HTR-8/SVneo (cell line): Measurements from ENCODE around the gene PDSS1.

Experiments
- DNase-seq: peaks from one replicate; pipeline ENCODE4 v3.0.0; 2011; ENCODE audit warnings: low spot score, mixed read lengths; ENCODE audit not compliant: insufficient read length
- FAIRE-seq: peaks from 2 replicates; lab custom pipeline; 2011; peaks lifted over from hg19 to GRCh38; lab: Jason Lieb, UNC

Gene PDSS1

GRCh38 chr10:26733750-26734568, 36.5 kb downstream of the PDSS1 start:
- no peak for FAIRE-seq
- DNase-seq, result no peak

- no peak for DNase-seq
- FAIRE-seq, result no peak
Observed at GRCh38 chr10:26735435-26735834, 37.9 kb downstream of the PDSS1 start.

- DNase-seq (no peak), FAIRE-seq (no peak)
Observed at GRCh38 chr10:26737730-26738129, 40.2 kb downstream of the PDSS1 start.

DNA sequence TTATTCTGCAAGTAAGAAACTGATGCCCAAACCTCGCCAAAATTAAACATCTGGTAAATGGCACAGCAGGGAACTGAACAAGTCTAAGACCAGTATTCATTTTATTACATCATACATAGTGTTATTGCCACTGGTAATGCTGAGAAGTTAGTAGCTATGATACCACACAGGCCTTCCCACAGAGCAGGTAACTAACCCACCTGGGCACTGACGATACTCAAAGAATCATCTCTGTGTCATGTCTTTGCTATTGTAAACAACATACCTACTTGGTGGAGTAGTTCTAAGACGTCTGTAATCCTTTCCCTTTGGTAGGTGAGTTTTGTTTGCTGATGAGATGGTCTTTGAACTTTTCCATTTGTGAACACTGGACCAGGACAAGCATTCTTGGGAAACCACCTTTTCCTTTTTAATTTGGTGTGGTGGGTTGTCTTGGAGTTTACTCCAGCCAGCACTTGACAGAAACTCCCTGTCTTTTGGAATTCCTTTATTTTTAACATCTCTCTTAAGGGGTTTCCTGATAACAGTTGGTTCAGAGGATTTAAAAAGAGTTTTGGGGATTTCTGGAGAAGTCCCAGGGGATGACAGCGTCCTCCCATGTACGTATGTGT, 40.9 kb downstream of the PDSS1 start:
- DNase-seq (no peak), FAIRE-seq (no peak)

DNA sequence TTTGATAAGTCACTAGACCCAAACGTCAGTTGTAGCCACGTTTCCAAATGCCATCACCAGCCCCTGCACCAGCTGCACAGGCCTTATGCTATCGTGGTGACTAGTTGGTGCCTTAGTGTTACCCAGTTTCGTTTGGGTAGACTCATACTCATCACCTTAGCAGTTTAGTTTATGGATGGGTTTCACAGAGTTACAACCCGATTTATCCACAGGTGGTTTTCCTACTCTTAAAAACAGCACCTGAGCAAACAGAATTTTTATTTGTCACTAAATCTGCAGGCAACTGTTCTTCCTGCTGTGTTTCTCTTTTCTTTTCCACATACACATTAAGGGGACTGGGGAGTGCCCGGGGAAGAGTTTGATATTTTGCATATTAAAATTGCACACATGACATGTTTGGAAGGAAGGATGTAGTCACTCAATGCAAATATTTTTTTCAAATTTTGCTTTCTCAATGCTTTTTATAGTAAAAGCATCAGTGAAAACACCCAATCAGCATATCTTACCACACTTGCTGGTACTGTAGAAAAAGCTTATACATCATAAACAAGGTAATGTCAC, 41.6 kb downstream of the PDSS1 start:
- DNase-seq (no peak), FAIRE-seq (no peak)

- FAIRE-seq (no peak), DNase-seq (no peak)
Observed at GRCh38 chr10:26741368-26741767, 43.9 kb downstream of the PDSS1 start.

GRCh38 chr10:26743091-26743490, 45.6 kb downstream of the PDSS1 start:
- FAIRE-seq (no peak), DNase-seq (no peak)

DNA sequence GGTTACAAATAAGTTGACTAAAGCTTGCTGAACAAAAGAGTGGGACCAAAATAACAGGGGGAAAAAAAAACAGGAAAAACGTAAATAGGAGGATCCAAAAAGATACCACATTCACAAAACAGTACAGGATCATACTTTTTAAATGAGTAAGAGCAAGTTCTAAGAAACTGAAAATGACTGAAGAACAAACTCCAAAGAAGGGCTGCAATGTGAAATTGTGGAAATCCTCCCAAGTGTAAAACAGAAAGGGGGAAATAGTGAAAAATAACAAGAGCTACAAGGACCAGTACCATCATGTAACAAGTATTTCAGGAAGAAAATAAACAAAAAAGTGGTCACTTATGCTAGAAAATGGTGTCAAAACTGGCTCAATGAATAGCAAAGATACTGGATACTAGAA, 46.3 kb downstream of the PDSS1 start:
- FAIRE-seq (no peak), DNase-seq (no peak)

- FAIRE-seq (no peak), DNase-seq (no peak)
Observed at GRCh38 chr10:26746061-26746460, 48.6 kb downstream of the PDSS1 start.

GRCh38 chr10:26755443-26755903, 58.0 kb downstream of the PDSS1 start:
- no peak for FAIRE-seq

GRCh38 chr10:26759008-26759407, 61.5 kb downstream of the PDSS1 start:
- DNase-seq (no peak), FAIRE-seq (no peak)

More at GRCh38 chr10:26755443-26755903, 58.0 kb downstream of the PDSS1 start:
- DNase-seq, result no peak

- FAIRE-seq, result no peak
- no peak for DNase-seq
Observed at GRCh38 chr10:26765549-26765948, 68.0 kb downstream of the PDSS1 start.

DNA sequence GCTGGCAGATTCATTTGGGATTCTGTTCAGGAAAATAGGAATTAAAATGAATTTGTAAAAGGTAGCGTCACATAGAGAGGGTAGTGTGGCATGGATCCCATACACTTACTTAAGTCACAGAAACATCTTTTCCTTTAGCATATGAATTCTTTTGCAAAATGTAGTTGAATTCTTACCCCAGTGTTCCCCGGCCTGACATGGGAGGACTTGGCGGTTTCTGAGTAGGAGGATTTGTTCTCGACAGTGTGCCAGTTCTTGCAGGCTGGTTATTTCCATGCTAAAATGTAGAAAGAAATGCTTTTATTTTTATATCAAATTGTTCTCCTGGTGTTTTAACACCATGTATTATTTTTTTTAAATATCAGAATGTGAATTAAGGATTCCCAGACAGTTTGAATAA, 72.6 kb downstream of the PDSS1 start:
- DNase-seq (no peak), FAIRE-seq (no peak)

DNA sequence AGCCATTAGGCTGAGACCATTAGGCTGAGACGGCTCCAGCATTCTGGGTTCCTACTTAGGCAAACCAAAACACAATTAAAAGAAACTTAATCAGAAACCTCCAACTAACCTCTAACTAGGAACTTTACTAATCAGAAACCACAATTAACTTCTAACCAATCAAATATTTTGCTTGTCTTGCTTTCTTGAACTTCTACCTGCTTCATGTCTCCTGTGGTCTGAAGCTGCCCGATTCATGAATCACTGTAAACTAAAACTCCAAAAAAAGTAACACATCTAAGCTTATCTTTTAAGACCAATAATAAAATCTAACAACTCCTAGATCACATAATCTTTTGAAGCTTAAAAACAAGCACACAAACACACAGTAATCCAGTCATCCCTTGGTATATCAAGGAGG, 76.1 kb downstream of the PDSS1 start:
- DNase-seq (no peak), FAIRE-seq (no peak)

- FAIRE-seq (no peak), DNase-seq (no peak)
Observed at GRCh38 chr10:26776258-26776657, 78.8 kb downstream of the PDSS1 start.

DNA sequence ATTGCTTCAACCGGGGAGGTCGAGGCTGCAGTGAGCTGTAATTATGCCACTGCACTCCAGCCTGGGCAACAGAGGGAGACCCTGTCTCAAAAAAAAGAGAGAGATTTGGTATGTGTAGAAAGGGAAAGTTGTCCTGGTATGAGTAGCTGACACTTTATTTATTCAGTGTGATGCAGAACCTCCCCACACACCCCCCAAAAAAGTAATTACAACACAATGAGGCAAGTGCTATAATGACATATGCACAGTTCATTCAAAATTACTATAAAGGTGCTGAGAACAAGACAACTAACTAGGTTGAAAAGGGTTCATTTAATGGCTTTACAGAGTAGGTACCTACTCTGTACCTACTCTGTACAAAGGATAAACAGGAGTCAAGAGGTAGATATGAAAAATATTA, 80.2 kb downstream of the PDSS1 start:
- no peak for FAIRE-seq
- no peak for DNase-seq

GRCh38 chr10:26779176-26779860, 81.8 kb downstream of the PDSS1 start:
- FAIRE-seq (no peak), DNase-seq (no peak)

GRCh38 chr10:26780106-26780792, 82.7 kb downstream of the PDSS1 start:
- no peak for FAIRE-seq
- DNase-seq, result no peak

GRCh38 chr10:26780793-26781601, 83.5 kb downstream of the PDSS1 start:
- no peak for FAIRE-seq

More at GRCh38 chr10:26780793-26781601, 83.5 kb downstream of the PDSS1 start:
- peak; percentile 44 for DNase-seq
